Spleen (tissue), 7 donors: Measurements from ENCODE around the gene MRPL17.

ENCODE experiments used
- POLR2A ChIP-seq, 3 donors: fragments of 450-650 bp; IDR thresholded peaks; one replicate each; pipeline ENCODE4 v1.5.1; 2017; ENCODE audit warnings: antibody characterized with exemption in 3 of 3, mild to moderate bottlenecking in 1 of 3
- TF ChIP-seq, protein P1 (sequence below), 11 experiments: fragments of 200-600 bp in 7 of 11; fragments of 450-650 bp in 4 of 11; sonication (generic) in 4 of 11; IDR thresholded peaks in 8 of 11; conservative IDR thresholded peaks in 3 of 11; 1 replicate in 7 of 11; 2 replicates in 4 of 11; pipeline versions ENCODE4 v1.4.0 to v1.8.0; 2016 to 2021; ENCODE audit warnings: antibody characterized with exemption in 11 of 11, inconsistent platforms in 4 of 11, mild to moderate bottlenecking in 1 of 11
- donor health status: DM: no; HTN: no; CAD: no; lungs with moderate emphysema.
- donor health status: DM: no; HTN: no; CAD: no.
- donor health status: DM: no; HTN: no; CAD: no.

DNA sequence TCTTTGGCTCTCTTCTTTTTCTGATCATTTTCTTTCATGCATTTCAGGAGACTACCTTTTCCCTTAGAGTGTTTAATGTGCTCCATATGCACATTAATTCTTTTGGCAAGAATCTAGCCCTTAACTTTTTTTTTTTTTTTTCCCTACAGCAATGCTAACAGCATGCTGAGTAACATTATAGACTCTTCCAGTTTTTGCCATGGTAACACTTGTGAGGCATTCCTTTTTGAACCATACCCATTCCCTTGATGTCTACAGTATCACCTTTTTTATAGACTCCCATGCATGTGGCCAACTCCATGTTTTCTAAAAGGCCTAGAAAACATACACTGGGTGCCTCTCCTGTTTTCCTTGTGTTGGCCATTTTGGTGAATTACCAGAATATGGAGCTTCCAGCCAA is 2.9 kb upstream of the MRPL17 start:
- TF ChIP-seq, protein P1, sequence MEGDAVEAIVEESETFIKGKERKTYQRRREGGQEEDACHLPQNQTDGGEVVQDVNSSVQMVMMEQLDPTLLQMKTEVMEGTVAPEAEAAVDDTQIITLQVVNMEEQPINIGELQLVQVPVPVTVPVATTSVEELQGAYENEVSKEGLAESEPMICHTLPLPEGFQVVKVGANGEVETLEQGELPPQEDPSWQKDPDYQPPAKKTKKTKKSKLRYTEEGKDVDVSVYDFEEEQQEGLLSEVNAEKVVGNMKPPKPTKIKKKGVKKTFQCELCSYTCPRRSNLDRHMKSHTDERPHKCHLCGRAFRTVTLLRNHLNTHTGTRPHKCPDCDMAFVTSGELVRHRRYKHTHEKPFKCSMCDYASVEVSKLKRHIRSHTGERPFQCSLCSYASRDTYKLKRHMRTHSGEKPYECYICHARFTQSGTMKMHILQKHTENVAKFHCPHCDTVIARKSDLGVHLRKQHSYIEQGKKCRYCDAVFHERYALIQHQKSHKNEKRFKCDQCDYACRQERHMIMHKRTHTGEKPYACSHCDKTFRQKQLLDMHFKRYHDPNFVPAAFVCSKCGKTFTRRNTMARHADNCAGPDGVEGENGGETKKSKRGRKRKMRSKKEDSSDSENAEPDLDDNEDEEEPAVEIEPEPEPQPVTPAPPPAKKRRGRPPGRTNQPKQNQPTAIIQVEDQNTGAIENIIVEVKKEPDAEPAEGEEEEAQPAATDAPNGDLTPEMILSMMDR (IDR thresholded peaks at IDR 0.05 in 8 of 11, conservative IDR thresholded peaks at IDR 0.05 in 3 of 11) = no peak
- TF ChIP-seq POLR2A (IDR thresholded peaks at IDR 0.05) = no peak
